MV-4-11 (cell line): ENCODE results near the gene CXCL3.

Experiments used
- DNase-seq: peaks from one replicate; lab custom pipeline; 2025; lab: John Stamatoyannopoulos, UW

The CXCL3 gene

DNA sequence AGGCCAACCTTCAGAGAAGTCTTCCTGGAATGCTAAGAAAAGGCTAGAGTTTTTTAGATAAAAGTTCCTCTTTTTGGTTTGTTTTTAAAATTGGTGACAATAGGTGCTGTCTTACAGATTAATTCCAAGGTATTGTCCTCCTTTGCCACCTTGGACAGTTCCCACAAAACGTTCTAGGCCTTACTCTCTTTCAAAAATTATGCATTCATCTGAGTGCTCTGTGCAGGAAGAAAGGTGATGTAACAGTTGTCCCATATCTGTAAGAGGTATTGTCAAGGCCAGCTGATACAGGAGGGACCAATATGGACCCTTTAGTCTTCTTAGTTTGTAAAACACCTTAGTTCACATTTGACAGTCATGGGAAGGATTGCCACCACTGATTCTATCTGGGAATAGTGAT is 24.2 kb downstream of the CXCL3 start:
- no peak for DNase-seq

DNA sequence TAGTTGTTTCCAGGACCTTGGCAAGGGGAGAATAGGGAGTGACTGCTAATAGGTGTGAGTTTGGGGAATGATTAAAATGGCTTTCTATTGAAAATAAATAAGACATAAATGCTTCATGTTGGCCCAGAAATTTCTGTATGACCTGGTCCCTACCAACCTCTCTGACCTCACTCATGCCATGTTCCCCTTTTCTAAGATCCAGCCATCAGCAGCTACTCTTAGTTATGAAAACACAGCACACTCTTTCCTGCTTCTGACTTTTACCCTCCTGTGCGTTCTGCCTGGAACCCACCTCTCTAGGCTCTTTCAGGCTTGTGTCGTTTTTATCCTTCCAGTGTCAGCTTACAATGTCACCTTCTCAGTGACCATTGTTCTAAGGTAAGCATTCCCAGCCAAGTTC is 25.2 kb downstream of the CXCL3 start:
- DNase-seq: no peak

DNA sequence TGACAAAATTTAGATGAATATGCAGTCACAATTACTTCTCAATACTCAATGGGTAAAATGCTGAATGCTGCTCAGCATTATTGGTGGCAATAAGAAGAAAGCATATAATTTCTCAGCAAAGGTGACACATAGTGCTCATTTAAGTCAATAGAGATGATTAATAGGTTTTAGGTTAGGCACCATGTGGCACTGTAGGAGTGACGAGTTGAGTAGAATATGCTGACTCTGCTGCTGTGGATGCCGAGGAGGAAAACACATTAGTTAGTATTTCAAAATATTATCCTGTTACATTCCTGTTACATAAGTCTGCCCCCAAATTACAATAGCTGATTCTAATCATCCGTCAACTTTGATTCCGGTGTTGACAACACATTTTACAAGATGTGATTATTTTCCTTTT is 26.4 kb downstream of the CXCL3 start:
- DNase-seq: no peak

DNA sequence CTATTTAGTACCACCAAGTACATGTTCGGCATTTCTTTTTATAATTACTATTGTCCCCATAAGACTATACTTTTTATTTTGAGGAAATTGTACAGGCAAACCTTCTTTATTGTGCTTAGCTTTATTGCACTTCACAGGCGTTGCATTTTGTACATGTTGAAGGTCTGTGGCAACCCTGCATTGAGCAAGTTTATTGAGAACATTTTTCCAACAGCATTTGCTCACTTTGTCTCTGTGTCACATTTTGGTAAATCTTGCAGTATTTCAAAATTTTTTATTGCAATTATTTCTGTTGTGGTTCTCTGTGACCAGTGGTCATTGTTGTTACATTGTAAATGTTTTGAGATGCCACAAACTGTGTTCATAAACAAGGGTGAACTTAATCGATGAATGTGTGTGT is 29.2 kb downstream of the CXCL3 start:
- no peak for DNase-seq

DNA sequence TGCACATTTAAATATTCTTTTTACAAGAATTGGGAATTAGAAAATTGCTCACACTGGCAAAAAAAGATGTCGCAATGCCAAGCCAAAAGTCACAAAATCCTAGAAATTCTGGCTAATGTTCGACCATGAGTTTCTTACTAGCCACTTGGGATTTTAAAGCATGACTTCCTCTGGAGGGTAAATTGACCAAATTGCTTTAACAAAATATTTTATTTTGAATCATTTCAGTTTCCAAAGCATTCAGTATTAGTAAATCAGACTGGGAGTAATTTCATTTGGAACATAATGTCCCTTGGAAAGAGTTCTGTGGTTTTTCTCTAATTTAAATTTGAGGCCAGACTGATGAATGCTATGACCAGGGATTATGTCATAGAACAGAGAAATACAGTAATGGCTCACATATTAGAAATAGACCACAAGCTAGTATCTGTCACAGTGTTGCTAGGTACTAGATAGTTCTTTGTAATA is 32.4 kb downstream of the CXCL3 start:
- DNase-seq: no peak

DNA sequence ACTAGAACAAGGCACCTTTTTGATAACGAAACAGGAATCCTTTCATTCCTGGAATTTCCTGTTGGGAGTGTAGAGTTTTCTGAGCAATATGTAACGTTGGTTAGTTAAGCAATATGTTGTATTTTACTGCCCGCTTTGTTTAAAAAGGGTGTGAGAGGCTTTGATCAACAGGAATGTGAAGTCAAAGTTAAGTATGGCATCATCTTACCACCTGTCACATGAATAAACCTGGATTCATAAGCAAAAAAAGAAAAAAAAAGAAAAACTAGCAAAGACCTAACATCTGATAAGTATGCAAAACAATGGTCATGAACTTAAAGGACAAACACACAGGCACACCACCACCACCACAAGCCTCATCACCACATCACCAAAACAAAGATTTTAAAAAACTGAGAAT is 33.0 kb downstream of the CXCL3 start:
- no peak for DNase-seq

DNA sequence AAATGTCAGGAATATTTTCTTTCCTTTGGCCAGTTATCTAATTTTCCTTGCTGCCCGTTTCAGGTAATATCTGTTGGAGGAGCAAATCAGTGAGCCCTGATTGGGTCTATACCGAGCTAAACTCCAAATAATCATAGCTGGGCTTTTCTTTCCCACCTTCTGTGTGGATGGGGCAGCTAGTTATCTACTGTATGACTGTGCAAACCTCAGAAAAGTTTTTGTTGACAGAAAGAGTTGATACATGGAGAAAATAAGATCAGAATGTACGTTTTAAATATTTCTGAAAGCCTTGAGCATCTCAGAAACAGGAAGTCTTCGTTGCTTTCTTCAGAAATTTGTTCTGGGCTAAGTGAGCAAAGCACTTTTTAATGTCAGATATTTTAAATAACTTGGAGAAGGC is 33.8 kb downstream of the CXCL3 start:
- DNase-seq: no peak

DNA sequence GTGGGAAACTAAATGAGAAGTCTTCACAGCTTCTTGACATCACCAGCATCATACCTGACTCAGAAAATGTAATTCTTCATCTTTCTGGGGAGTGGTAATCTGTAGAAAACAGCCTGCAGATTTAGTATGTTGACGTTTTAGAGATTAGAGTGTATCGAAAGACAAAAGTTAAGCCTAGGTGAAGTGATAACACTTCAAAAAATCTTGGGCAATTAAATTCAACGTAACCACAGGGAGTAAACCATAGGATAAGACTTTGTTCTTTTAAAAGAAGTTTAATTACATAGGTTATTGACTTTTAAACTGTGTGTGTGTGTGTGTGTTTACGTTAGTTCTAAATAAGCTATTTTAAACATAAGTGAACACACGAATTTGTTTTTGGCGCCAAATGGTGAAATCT is 38.2 kb downstream of the CXCL3 start:
- no peak for DNase-seq

DNA sequence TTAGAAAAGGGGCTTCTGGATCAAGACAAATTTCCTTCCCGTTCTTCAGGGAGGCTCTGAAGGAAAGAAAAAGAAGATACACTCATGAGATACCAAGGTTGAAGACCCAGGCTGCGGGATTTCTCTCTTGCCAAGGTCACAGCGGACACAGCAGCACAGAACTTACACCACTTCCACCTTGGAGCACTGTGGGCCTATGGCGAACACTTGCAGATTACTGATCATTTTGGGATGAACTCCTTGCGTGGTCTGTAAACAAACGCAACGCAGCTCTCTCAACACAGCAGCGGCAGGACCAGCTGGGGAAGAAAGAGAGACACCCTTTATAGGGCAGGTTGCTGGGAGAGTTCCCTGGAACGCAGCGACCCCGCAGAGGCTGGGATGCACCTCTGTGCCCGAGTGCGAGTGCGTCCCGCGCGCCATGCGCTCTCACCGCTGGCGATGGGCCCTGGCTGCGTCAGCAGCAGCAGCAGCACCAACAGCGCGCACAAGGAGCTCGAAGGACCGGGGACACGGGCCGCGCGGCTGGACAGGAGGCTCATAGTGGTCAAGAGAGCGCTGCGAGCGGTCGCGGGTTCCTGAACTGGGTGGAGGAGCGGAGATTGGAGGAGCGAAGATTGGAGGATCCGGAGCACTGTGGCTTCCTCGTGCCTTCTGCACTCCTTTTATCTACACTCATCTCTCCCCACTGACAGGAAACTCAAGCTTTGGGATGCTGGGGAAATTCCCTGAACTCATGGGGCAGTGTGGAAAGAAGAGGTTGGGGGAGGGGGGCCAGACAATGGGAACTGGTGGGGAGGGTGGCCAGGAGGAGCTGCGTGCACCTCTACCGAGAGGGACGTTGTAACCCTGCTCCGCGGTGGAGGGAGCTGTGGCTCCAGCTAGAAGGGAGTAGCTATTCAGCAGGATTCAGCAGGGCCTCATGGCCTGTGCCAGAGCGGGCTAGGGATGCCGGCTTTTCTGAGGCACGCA is 40.2 kb downstream of the CXCL3 start, which contains the start of gene CXCL5:
CXCL5 (minus strand) TSS at position 638 of the 972 bp plus-strand sequence; CDS start at position 542, 96 bp downstream.
- DNase-seq: no peak

DNA sequence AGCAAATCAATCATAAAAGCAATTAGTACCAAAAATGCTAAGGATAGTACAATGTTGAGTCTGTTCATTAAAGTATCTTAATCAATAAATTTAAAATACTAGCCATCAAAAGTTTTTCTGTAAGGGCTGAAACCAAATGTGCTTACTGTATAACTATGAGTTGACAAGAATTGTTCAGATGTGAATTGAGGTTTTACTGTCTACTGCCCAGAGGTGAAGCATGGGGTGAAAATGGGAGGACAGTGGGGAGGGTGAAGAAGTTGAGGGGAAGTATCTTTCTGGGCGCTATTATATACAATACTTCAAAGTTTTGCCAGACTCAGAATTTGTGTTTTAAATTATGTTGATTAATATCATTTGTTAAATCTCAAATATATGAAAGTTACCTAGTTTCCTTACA is 46.4 kb downstream of the CXCL3 start:
- DNase-seq: no peak

DNA sequence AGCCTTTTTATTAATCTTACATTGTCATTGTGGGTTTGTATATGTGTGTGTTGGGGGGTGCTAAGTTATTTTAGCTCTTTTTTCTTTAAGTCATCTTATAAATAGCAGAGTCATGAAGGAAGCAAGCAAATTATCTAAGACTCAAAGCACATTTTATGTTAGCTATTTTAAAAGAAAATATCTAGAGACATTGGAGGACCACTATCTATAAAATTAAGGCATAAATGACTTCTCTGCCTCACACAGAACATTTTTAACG is 46.8 kb downstream of the CXCL3 start:
- no peak for DNase-seq

DNA sequence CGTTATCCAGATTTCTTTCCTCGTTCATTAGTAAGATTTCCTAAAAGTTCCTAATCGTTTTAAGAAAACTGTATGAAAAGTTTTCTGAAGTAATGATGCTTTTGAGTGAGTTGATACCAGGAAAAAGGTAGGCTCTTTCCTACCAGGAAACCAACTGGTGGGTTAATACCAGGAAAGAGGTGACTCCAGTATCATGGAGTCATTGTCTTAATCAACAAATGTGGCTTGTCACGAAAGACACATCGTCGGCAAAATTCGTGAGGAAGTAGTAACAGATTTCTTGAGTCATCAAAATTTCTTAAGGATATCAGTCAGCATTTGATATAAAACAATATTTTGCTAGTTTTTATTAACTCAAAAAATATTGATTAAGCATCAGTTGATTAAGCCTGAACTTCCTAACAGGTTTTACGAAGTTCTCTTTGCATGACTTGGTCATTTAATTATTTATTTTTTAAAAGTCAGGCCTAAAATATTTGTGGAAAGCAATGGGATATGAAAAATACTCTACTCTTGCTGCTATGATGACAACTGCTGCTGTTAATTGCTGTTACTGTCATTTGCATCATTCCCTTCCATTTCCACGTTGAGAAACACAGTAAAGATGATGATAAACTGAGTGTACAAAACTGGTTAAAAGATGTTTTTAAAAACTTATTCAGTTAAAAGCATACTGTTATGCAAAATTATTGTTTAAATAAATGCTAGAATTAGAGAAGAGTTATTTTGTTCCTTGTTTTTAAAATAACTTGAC is 47.3 kb downstream of the CXCL3 start:
- no peak for DNase-seq

DNA sequence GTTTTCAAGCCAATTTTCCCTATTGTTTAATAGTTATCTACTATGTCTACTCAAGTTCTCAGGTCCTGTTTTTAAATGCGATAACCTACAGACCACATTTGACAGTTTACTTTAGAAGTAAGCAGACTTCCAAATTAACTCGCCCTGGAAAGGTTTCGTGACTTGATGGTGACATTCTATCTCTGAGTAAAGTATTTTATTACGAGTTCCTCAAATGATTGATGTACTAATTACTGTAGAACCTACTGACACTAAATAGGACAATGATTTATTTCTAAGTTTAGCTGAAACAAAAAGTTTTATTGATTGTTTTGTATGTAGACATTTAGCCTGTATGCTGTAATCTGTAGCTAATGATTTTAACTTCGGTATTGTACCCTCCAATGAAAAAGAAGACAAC is 48.6 kb downstream of the CXCL3 start:
- no peak for DNase-seq

DNA sequence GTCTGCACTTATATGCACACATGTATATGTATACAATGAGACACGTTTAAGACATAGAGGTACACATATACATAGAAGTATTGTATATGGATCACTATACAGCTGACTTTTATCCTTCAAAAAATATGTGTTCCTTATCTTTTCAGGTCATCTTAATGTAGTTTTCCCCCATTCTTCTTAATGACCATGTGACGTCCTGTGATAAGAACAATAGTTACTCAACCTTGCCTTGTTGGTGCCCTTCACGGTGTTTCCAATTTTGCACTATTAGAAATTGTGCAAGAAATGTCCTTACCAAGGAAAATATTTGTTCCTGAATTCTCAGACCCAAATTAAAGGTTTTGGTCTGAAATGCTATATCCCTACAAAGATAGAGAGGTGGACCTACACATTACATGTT is 49.5 kb downstream of the CXCL3 start:
- no peak for DNase-seq

DNA sequence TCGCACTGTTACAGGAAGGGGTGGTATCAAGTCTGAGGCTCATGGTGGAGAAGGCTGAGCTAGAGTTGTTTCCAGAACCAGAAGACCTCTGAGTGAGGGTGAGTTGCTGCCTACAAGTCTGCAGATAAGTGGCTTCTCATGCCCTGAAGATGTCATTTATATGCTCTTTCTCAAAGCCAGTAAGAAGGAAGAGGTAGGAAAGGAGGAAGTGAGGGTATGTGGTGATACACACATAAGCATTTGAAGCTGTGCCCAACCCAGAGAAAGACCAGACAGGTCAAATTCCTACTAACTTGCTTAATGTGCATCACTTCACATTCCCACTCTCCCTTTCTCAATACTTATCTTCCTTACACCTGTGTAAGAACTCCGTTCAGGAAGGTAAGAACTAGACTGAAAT is 50.4 kb downstream of the CXCL3 start, which contains the start of gene PPBP:
PPBP (minus strand) TSS at position 130 of the 400 bp plus-strand sequence; CDS start at position 43, 87 bp downstream.
- DNase-seq: peak; percentile 3
